ENCODE measurements around the gene CHCHD6. TPM values are rescaled to one million over a fixed set of nuclear protein-coding genes. Genes with fewer than 3 reads are reported as not detected.

Gene CHCHD6
- total RNA-seq, 1 experiment from 2014 or later, result 36.3 TPM

DNA sequence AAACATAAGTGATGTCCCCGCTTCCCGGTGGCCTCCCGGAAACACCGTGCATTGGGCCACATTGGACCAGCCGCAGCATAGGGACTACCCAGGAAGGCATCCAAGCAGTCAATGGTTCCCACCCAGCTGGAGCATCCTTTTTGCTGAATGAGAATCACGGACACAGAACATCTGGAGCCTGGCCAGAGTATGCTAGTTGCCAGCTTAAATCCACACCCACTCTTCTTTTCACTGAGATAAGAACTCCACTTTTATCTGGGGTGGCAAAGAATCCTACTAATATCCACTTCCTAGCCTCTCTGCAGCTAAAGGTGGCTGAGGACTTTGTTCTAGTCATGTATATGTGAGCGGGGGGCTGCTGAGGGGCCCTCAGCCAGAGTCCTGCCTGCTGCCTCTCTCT is 183.6 kb downstream of the CHCHD6 start (continued):
- TF ChIP-seq, protein P1, sequence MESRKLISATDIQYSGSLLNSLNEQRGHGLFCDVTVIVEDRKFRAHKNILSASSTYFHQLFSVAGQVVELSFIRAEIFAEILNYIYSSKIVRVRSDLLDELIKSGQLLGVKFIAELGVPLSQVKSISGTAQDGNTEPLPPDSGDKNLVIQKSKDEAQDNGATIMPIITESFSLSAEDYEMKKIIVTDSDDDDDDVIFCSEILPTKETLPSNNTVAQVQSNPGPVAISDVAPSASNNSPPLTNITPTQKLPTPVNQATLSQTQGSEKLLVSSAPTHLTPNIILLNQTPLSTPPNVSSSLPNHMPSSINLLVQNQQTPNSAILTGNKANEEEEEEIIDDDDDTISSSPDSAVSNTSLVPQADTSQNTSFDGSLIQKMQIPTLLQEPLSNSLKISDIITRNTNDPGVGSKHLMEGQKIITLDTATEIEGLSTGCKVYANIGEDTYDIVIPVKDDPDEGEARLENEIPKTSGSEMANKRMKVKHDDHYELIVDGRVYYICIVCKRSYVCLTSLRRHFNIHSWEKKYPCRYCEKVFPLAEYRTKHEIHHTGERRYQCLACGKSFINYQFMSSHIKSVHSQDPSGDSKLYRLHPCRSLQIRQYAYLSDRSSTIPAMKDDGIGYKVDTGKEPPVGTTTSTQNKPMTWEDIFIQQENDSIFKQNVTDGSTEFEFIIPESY (IDR thresholded peaks at IDR 0.05; ENCODE audit: extremely low read depth, insufficient replicate concordance, low read length), result no peak
- no peak for TF ChIP-seq EZH2phosphoT487 (IDR thresholded peaks at IDR 0.05; ENCODE audit: borderline replicate concordance)

- CTCF ChIA-PET, result no interaction called here
- POLR2A ChIA-PET, result no interaction called here
These were observed 184.2 kb downstream of the CHCHD6 start for GRCh38 chr3:126888186-126888760.

More at GRCh38 chr3:126888186-126888760, 184.2 kb downstream of the CHCHD6 start:
- RAD21 ChIA-PET (ENCODE audit: low non-redundant PET in 1 of 2, low total read pairs in 2 of 2, uncharacterized antibody in 2 of 2, unreplicated experiment in 2 of 2), result no interaction called here
- Histone ChIP-seq H3K27ac (ENCODE audit: low read depth, low read length) (no peak overlapping the region), H3K36me3 (ENCODE audit: control insufficient read depth in 1 of 2, insufficient read depth in 2 of 2, low read length in 2 of 2) (no peaks in the 10 kb centered on the region), H3K79me2 (ENCODE audit: insufficient read depth, low read length) (no peaks in the 10 kb centered on the region), H2AFZ (ENCODE audit: low read depth, low read length, poor library complexity, severe bottlenecking) (no peak overlapping the region), H3K9me3 (ENCODE audit: control insufficient read depth in 1 of 2, insufficient read depth in 1 of 2, low read depth in 1 of 2, low read length in 2 of 2) (no peaks in the 10 kb centered on the region), H3K4me2 (ENCODE audit: low read length) (no peak overlapping the region), H3K9ac (ENCODE audit: low read length) (no peak overlapping the region), H3K27me3 (ENCODE audit: insufficient read depth, low read length) (no peaks in the 10 kb centered on the region), H4K20me1 (ENCODE audit: insufficient read depth) (no peaks in the 10 kb centered on the region), H3K4me3 (replicated peaks in 1 of 2; ENCODE audit: low read depth in 1 of 2, low read length in 2 of 2) (no peak overlapping the region), H3K9me2 (ENCODE audit: insufficient read depth) (no peaks in the 10 kb centered on the region), H3K4me1 (ENCODE audit: control insufficient read depth in 1 of 2, insufficient read depth in 2 of 2, low read length in 2 of 2) (peaks cover 3 to 4% of the 10 kb centered on the region in 2 experiments; a peak in 1 of 4 replicates)
- intact Hi-C loops (cut with micrococcal nuclease), result no loop called here
- TF ChIP-seq ZNF274 (IDR thresholded peaks at IDR 0.05; ENCODE audit: low read depth, low read length), result no peak
- no peak for TF ChIP-seq SRF (IDR thresholded peaks at IDR 0.05; ENCODE audit: low read depth)
- TF ChIP-seq, protein P2, sequence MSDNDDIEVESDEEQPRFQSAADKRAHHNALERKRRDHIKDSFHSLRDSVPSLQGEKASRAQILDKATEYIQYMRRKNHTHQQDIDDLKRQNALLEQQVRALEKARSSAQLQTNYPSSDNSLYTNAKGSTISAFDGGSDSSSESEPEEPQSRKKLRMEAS (IDR thresholded peaks at IDR 0.05), result no peak
- TF ChIP-seq EZH2phosphoT487 (IDR thresholded peaks at IDR 0.05; ENCODE audit: borderline replicate concordance), result no peak
- TF ChIP-seq, protein P3, sequence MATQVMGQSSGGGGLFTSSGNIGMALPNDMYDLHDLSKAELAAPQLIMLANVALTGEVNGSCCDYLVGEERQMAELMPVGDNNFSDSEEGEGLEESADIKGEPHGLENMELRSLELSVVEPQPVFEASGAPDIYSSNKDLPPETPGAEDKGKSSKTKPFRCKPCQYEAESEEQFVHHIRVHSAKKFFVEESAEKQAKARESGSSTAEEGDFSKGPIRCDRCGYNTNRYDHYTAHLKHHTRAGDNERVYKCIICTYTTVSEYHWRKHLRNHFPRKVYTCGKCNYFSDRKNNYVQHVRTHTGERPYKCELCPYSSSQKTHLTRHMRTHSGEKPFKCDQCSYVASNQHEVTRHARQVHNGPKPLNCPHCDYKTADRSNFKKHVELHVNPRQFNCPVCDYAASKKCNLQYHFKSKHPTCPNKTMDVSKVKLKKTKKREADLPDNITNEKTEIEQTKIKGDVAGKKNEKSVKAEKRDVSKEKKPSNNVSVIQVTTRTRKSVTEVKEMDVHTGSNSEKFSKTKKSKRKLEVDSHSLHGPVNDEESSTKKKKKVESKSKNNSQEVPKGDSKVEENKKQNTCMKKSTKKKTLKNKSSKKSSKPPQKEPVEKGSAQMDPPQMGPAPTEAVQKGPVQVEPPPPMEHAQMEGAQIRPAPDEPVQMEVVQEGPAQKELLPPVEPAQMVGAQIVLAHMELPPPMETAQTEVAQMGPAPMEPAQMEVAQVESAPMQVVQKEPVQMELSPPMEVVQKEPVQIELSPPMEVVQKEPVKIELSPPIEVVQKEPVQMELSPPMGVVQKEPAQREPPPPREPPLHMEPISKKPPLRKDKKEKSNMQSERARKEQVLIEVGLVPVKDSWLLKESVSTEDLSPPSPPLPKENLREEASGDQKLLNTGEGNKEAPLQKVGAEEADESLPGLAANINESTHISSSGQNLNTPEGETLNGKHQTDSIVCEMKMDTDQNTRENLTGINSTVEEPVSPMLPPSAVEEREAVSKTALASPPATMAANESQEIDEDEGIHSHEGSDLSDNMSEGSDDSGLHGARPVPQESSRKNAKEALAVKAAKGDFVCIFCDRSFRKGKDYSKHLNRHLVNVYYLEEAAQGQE (IDR thresholded peaks at IDR 0.05; ENCODE audit: low read depth), result no peak
- TF ChIP-seq SIN3A (IDR thresholded peaks at IDR 0.05; ENCODE audit: low read depth), result no peak
- TF ChIP-seq CEBPB (IDR thresholded peaks at IDR 0.05; ENCODE audit: low read depth), result no peak
- no peak for TF ChIP-seq EGR1 (IDR thresholded peaks at IDR 0.05; ENCODE audit: low read depth)
- TF ChIP-seq ZFX (IDR thresholded peaks at IDR 0.05), result no peak
- TF ChIP-seq POLR2A (IDR thresholded peaks at IDR 0.05; ENCODE audit: borderline replicate concordance, extremely low read depth, insufficient read depth, insufficient read length), result no peak
- ATAC-seq (no peak), DNase-seq (ENCODE audit: low read depth, low spot score) (no peak)
- no TSS peak for BruUV-seq (replicated peaks)

Data from HCT116 (cell line).